HG02588 (cell line): ENCODE results near the gene ZNF684.
A peak's percentile ranks its signal among the peaks of the same experiment; 100 is the strongest.
"Not testable (repeated sequence)": the region's sequence is repeated elsewhere in the genome, so short reads cannot be mapped to it uniquely, and the experiment has no call there.

ENCODE experiments used
- ATAC-seq: cut with Tn5 transposase; IDR thresholded peaks from one replicate; pipeline ENCODE4 v1.9.1; 2021; ENCODE audit warnings: mild to moderate bottlenecking, moderate library complexity; ENCODE audit not compliant: unreplicated experiment

Gene ZNF684

GRCh38 chr1:40531381-40532061, at the start of gene ZNF684:
ZNF684 (plus strand) TSS chr1:40531637; CDS start chr1:40533167, 1,530 bp downstream.
- peak; percentile 95 for ATAC-seq

GRCh38 chr1:40495315-40495903, 36.0 kb upstream of the ZNF684 start:
- no peak for ATAC-seq

- not testable (repeated sequence) for ATAC-seq
Observed at GRCh38 chr1:40502651-40503050, 28.8 kb upstream of the ZNF684 start.

DNA sequence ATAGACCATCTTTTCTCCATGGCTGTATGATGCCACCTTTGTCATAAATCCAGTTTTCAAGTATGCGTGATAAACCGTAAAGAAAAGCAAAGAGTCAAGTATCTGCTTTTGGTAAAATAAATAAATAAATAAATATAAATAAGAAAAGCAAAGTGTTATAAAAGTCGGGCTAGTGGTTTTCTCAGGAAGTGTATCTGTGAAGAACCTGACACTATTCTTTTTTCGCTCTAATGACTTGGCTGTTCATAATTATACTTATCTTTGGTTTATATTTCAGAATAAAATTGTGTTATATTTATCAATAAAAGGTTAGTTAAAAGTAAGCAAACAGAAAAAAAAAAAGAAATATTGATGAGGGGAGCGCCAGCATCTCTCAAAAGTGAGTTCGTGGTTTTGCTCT, 23.5 kb upstream of the ZNF684 start:
- no peak for ATAC-seq

DNA sequence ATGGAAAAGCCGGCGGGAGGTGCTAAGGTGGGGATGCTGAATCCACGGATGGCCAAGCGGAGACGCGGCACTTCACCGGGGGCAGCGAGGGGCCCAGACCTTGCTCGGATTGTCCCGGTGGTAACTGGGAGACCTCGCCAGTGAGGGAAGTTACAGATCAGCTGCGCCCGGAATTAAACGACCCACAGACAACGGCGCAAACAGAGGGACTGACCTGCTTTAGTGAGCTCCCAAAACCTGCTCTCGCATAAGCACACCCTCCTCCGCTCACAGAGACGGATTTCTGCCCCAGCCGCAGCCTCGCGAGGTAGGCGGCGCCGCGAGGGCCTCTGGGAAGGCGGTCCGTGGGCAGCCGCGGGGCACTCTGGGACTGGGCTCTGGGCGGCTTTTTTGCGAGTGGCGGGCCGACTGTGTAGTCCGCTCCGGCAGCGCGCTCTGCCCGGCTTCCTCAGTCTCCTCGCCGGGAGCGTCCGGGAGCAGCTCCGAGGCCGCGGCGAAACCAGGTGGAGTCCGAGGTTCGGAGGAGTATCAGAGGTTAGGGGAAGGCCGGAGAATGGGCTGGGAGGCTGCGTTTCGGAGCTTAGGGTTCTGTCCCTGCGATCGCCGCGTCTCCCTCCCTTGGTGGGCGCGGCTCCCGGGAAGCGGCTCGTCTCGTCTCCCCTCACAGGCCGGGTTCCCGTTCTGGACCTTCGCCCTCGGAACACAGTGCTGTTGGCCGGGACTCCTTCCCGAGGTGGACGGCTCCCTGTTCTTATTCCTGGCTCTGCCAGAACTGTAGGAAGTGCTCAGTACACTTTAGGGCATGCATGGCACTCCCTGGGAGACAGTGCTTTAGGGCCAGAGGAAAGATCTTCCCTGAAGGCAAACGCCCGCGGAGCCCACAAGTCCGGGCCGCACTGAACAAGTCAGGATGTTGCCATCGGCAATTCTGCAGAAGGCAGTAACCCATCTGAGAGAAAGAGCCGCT, 22.8 kb upstream of the ZNF684 start, which contains the start of gene EXO5:
TSS of gene EXO5 (plus strand) at position 393 of the 967 bp plus-strand sequence. CDS start 5,778 bp downstream, outside the sequence.
- peak; percentile 88 for ATAC-seq

- ATAC-seq = no peak
Observed at GRCh38 chr1:40519517-40519916, 11.9 kb upstream of the ZNF684 start.

DNA sequence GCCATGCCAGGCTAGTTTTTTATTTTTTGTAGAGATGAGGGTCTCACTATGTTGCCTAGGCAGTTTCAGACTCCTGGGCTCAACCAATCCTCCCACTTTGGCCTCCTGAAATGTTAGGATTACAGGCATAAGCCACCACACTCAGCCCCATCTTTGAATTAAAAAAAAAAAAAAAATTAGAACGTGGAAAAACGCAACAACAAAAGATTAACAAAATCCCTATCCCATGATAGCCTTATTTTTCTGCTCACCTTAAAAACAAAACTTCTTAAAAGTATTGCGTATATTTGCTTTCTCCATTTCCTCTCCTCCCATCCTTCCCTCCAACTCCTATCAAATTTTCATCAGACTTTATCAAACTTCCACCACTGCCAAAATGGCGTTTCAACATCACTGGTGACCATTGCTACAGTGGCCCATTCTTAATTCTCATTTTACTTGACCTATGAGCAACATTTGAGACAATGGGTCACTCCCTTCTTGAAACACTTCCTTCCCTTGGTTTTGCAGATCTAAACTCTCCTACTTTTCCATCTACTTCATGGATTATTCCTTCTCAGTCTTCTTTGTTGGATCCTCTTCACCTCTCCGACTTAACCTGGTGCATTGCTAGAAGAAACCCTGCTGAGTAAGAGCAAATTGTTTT, 579 bp upstream of the ZNF684 start:
- peak; percentile 9 for ATAC-seq

DNA sequence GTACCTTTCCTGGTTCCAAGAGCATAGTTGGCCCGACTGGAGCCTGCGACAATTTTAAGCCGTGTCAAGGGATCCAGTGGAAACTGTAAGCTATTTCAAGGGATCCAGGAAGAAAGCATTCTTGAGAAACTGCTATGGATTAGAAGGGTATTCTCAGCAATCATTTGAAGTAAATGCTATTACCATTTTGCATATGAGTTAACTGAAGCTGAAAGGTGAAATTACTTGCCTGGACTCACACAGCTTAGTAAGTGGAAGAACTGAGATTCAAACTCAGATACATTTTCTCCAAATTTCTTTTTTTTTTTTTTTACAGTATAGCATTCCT, 589 bp downstream of the ZNF684 start:
- ATAC-seq = no peak

DNA sequence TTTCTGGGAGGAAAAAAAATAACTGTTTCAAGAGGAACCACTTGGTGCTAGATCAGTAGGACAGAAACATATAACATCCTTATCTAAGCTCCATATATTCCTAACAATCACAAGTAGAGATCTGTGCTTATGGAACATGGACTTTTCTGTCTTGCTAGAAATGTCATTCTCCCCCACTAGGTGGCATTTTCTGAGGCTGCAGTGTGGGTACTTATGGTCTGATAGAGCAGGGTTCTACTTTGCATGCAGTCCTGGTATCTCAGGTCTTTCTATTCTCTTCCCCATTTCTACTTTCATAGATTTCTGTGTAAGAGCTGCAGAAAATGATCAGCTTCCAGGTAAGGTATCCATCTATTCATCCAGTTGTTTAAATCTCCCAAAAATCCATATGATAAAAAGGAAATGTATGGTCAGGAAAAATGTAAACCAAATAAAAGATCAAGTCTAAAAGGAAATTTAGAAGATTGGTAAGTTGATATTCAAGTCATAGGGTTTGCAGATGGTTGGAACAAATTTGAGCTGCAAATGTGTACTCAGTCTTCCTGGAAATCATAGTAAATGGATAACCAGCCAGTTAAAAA, 1.5 kb downstream of the ZNF684 start:
- ATAC-seq = no peak

DNA sequence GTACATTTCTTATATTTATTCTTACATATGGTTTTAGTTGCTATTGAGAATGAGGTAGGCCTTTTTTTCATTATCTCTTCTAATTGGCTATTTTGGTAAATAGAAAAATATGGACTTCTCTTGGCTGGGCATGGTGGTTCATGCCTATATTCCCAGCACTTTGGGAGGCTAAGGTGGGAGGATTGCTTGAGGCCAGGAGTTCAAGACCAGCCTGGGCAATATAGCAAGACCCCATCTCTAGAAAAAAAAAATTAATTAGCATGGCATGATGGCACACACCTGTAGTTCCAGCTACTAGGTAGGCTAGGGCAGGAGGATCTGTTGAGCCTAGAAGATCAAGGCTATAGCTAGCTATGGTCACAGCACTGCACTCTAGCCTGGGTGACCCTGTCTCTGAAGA, 3.2 kb downstream of the ZNF684 start:
- no peak for ATAC-seq

DNA sequence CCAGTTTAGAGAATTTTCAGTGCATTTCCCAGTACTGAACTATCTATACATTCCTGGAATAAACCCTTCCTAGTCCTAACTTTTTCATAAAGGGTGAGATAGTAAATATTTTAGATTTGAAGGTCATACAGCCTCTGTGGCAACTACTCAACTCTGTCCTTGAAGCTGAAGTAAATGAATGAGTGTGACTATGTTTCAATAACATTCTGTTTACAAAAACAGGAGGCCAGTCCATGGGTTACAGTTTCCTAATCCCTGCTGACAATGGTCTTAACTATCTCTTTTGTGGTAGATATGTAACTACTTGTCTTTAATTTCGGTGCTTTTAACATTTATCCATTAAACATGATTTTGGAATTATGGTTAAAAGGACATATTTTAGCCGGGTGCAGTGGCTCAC, 4.3 kb downstream of the ZNF684 start:
- ATAC-seq = no peak

GRCh38 chr1:40539338-40539737, 7.9 kb downstream of the ZNF684 start:
- no peak for ATAC-seq

DNA sequence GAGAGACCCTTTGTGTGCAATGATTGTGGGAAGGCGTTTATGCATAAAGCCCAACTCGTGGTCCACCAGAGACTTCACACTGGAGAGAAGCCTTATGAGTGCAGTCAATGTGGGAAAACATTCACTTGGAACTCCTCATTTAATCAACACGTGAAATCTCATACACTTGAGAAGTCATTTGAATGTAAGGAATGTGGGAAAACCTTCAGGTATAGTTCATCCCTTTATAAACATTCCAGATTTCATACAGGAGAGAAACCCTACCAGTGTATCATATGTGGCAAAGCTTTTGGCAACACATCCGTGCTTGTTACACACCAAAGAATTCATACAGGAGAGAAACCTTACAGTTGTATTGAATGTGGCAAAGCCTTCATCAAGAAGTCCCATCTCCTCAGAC, 15.5 kb downstream of the ZNF684 start:
- ATAC-seq = no peak

GRCh38 chr1:40553017-40553416, 21.6 kb downstream of the ZNF684 start:
- ATAC-seq = no peak

GRCh38 chr1:40554807-40555206, 23.4 kb downstream of the ZNF684 start:
- not testable (repeated sequence) for ATAC-seq

- no peak for ATAC-seq
Observed at GRCh38 chr1:40556121-40556520, 24.7 kb downstream of the ZNF684 start.

GRCh38 chr1:40558241-40558640, 26.8 kb downstream of the ZNF684 start:
- ATAC-seq = not testable (repeated sequence)

GRCh38 chr1:40562185-40562584, 30.7 kb downstream of the ZNF684 start:
- ATAC-seq = no peak

- no peak for ATAC-seq
Observed at GRCh38 chr1:40563266-40563665, 31.8 kb downstream of the ZNF684 start.

DNA sequence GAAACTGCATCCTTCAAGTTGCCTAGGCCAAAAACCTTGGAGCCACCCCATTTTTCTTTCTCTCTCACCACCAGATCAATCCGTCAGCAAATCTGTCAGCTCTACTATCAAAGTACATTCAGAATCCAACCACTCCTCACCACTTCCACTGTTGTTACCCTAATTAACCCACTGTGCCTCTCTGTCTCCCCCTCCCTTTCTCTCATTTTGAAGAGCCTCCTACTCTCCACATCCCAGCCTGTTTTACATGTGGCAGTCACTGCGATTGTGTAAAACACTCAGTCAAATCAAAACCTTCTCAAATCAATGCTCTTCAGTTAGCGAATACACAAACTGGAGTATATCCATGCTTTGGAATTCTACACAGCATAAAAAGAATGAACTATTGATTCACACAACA, 33.1 kb downstream of the ZNF684 start:
- no peak for ATAC-seq

- no peak for ATAC-seq
Observed at GRCh38 chr1:40564913-40565312, 33.5 kb downstream of the ZNF684 start.
